SJSA1 (cell line): ENCODE data around the gene DSCAM. TPM values are rescaled to one million over a fixed set of nuclear protein-coding genes. Genes with fewer than 3 reads are reported as not detected.

Experiments
- DNase-seq, 2 experiments: peaks; one replicate each; pipeline ENCODE4 v3.0.0-alpha.2; 2015 to 2020; ENCODE audit warnings: low spot score in 2 of 2, low read depth in 1 of 2
- H3K27ac ChIP-seq: fragments of 250-450 bp; sonication (Bioruptor Pico); 2 replicates; pipeline ENCODE4 v1.5.1; 2020; ENCODE audit warnings: mild to moderate bottlenecking, moderate library complexity
- H3K27me3 ChIP-seq: fragments of 250-450 bp; sonication (Bioruptor Pico); replicated peaks from 2 replicates; pipeline ENCODE4 v1.5.1; 2020; ENCODE audit warnings: mild to moderate bottlenecking, moderate library complexity
- H3K36me3 ChIP-seq: fragments of 250-450 bp; sonication (Bioruptor Pico); 2 replicates; pipeline ENCODE4 v1.5.1; 2020; ENCODE audit warnings: mild to moderate bottlenecking
- H3K4me1 ChIP-seq: fragments of 250-450 bp; sonication (Bioruptor Pico); replicated peaks from 2 replicates; pipeline ENCODE4 v1.6.1; 2021; ENCODE audit warnings: mild to moderate bottlenecking
- H3K4me3 ChIP-seq: fragments of 250-450 bp; sonication (Bioruptor Pico); 2 replicates; pipeline ENCODE4 v1.5.1; 2020; ENCODE audit warnings: mild to moderate bottlenecking
- H3K9me3 ChIP-seq: fragments of 250-450 bp; sonication (Bioruptor Pico); replicated peaks from 2 replicates; pipeline ENCODE4 v1.5.1; 2020; ENCODE audit warnings: mild to moderate bottlenecking
- total RNA-seq: library from RNA; depleted of rRNA; stranded (reverse); fragments of >200 nt; shearing (Covaris generic); gene quantifications from 2 replicates; pipeline ENCODE4 v1.2.3, GENCODE V29; 2014

DSCAM gene
- total RNA-seq, 1 experiment from 2014 or later: not detected

DNA sequence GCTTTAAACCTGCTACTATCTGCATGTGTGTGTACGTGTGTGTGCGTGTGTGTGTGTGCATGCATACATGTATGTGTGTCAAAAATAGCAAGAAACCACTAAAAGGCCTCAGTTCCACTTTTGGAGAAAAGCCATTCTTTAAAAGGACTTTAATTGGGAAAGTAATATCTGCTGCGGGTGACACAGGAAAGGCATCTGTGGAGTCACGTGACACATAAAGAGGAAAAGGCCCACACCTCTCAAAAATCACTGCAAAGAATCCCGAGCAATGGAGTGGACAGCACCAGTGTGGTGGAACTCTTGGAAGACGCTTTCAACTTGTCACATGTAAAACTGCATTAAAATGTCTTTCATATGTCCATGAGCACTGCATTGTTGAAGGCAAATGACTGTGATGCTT is 63.6 kb downstream of the DSCAM start:
- DNase-seq: no peak
- H3K9me3 ChIP-seq: no peaks in the 10 kb centered on the region
- no peaks in the 10 kb centered on the region for H3K36me3 ChIP-seq
- H3K4me1 ChIP-seq: no peaks in the 10 kb centered on the region
- H3K27me3 ChIP-seq: no peaks in the 10 kb centered on the region
- H3K27ac ChIP-seq: no peak overlapping the region
- no peak overlapping the region for H3K4me3 ChIP-seq

GRCh38 chr21:40770435-40771055 is 76.4 kb downstream of the DSCAM start:
- no peak overlapping the region for H3K27ac ChIP-seq
- peaks cover 5% of the 10 kb centered on the region; the same call in 1 of the 2 replicates for H3K9me3 ChIP-seq
- no peak for DNase-seq
- H3K36me3 ChIP-seq: no peaks in the 10 kb centered on the region
- no peaks in the 10 kb centered on the region for H3K4me1 ChIP-seq
- H3K27me3 ChIP-seq: no peaks in the 10 kb centered on the region
- no peak overlapping the region for H3K4me3 ChIP-seq

GRCh38 chr21:40769231-40769630 is 77.7 kb downstream of the DSCAM start:
- H3K36me3 ChIP-seq: no peaks in the 10 kb centered on the region
- no peaks in the 10 kb centered on the region for H3K27me3 ChIP-seq
- H3K27ac ChIP-seq: no peak overlapping the region
- no peak for DNase-seq
- H3K4me3 ChIP-seq: no peak overlapping the region
- no peaks in the 10 kb centered on the region for H3K4me1 ChIP-seq
- H3K9me3 ChIP-seq: peaks cover 5% of the 10 kb centered on the region; the same call in 1 of the 2 replicates

- no peak for DNase-seq
- no peaks in the 10 kb centered on the region for H3K36me3 ChIP-seq
- H3K4me1 ChIP-seq: no peaks in the 10 kb centered on the region
- H3K27me3 ChIP-seq: no peaks in the 10 kb centered on the region
- no peak overlapping the region for H3K4me3 ChIP-seq
- H3K27ac ChIP-seq: no peak overlapping the region
- peaks cover 5% of the 10 kb centered on the region; the same call in 1 of the 2 replicates for H3K9me3 ChIP-seq
Observed at GRCh38 chr21:40768056-40768455, 78.9 kb downstream of the DSCAM start.

- DNase-seq: no peak
- Histone ChIP-seq H3K9me3 (peaks cover 5% of the 10 kb centered on the region; the same call in 1 of the 2 replicates), H3K27ac (no peak overlapping the region), H3K4me1 (no peaks in the 10 kb centered on the region), H3K27me3 (no peaks in the 10 kb centered on the region), H3K36me3 (no peaks in the 10 kb centered on the region), H3K4me3 (no peak overlapping the region)
Observed at GRCh38 chr21:40766381-40766780, 80.6 kb downstream of the DSCAM start.

DNA sequence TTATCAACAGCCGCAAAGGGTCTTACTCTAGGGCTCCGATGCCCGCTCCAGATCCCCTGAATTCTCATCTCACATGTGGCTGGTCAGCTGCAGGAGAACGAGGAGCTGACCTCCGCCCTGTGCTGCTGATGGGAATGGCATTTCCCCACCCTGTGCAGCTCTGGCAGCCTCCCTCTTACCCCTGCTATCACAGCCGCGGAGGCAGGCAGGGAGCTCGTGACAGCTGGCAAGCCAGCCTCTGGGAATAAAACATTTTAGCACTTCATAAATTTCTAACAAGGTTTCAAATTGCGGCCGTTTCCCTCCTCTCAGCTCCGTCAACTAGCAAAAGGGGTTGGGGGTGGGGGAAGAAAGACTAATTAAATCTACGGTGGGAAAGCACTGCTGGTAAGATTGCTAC is 81.1 kb downstream of the DSCAM start:
- Histone ChIP-seq H3K9me3 (peaks cover 5% of the 10 kb centered on the region; the same call in 1 of the 2 replicates), H3K27me3 (no peaks in the 10 kb centered on the region), H3K4me1 (no peaks in the 10 kb centered on the region), H3K4me3 (no peak overlapping the region), H3K36me3 (no peaks in the 10 kb centered on the region), H3K27ac (no peak overlapping the region)
- no peak for DNase-seq

DNA sequence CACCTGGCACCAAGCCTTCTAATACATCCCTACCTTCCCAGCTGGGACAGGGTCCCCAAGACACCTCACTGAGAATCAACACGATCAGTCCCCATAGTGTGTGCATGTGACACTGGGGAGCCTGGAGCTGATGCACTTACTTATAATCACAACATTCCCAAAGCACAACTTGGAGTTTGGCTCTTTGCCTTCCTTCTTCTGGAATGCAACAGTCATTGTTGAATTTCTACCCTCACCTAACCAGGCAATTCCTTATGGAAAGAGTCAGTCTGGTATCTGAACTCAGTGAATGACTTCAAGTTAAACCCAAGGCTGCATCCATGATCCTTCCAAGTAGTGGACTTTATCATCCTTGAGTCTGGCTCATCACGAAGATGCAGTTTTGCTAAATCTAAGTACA is 86.1 kb downstream of the DSCAM start:
- no peak for DNase-seq
- H3K4me1 ChIP-seq: no peaks in the 10 kb centered on the region
- no peaks in the 10 kb centered on the region for H3K36me3 ChIP-seq
- H3K27me3 ChIP-seq: no peaks in the 10 kb centered on the region
- H3K4me3 ChIP-seq: no peak overlapping the region
- 0 out of 2 replicates have a peak, but pooled peaks cover 2% of the 10 kb centered on the region for H3K9me3 ChIP-seq
- no peak overlapping the region for H3K27ac ChIP-seq

DNA sequence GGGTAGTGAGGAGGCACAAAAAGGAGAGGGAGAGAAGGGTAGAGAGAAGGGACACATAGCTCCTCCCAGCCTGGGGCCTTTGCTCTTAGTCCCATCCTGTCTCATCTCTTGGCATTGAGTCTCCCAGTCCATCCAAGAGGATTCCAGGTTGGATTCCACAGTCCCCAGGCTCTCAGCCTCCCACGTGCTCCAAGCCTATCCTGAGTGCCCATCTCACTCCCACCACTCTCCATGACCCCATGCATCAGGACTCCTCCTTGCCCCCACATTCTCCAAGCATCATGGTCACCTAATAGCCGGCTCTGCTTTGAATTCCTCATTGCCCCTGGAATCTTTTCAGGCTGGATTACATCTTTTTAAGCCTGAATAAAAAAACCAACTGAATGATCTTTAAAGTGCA is 87.9 kb downstream of the DSCAM start:
- DNase-seq: no peak
- Histone ChIP-seq H3K4me3 (no peak overlapping the region), H3K9me3 (0 out of 2 replicates have a peak, but pooled peaks cover 2% of the 10 kb centered on the region), H3K36me3 (no peaks in the 10 kb centered on the region), H3K27me3 (no peaks in the 10 kb centered on the region), H3K27ac (no peak overlapping the region), H3K4me1 (no peaks in the 10 kb centered on the region)

GRCh38 chr21:40757366-40757765 is 89.6 kb downstream of the DSCAM start:
- Histone ChIP-seq H3K27ac (no peak overlapping the region), H3K4me1 (no peaks in the 10 kb centered on the region), H3K9me3 (0 out of 2 replicates have a peak, but pooled peaks cover 2% of the 10 kb centered on the region), H3K36me3 (no peaks in the 10 kb centered on the region), H3K4me3 (no peak overlapping the region), H3K27me3 (no peaks in the 10 kb centered on the region)
- no peak for DNase-seq

- no peaks in the 10 kb centered on the region for H3K36me3 ChIP-seq
- no peak overlapping the region for H3K27ac ChIP-seq
- H3K4me1 ChIP-seq: no peaks in the 10 kb centered on the region
- H3K9me3 ChIP-seq: 0 out of 2 replicates have a peak, but pooled peaks cover under 1% of the 10 kb centered on the region
- no peaks in the 10 kb centered on the region for H3K27me3 ChIP-seq
- no peak for DNase-seq
- no peak overlapping the region for H3K4me3 ChIP-seq
Observed at GRCh38 chr21:40754466-40754865, 92.5 kb downstream of the DSCAM start.

GRCh38 chr21:40753756-40754155 is 93.2 kb downstream of the DSCAM start:
- Histone ChIP-seq H3K27ac (no peak overlapping the region), H3K9me3 (no peaks in the 10 kb centered on the region), H3K27me3 (no peaks in the 10 kb centered on the region), H3K4me1 (no peaks in the 10 kb centered on the region), H3K36me3 (no peaks in the 10 kb centered on the region), H3K4me3 (no peak overlapping the region)
- no peak for DNase-seq

DNA sequence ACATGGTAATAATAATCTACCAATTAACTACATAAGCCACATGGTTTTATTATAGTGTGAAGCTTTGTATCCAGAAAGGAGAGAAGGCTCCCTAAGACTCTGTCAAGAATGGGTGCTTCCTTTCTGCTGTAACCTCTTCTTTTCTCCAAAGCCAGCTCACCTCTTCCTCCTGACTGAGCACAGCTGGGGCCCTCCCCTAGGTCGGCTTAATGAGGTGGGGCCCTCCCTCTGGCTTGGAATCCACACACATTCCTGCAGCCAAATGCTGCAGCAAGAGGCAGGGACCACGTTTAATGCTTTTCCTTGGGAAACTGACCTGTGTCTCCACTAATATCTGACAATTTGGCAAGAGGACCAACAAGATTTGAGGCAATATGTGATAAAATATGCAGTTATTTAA is 94.8 kb downstream of the DSCAM start:
- no peak for DNase-seq
- H3K4me1 ChIP-seq: no peaks in the 10 kb centered on the region
- no peak overlapping the region for H3K27ac ChIP-seq
- H3K4me3 ChIP-seq: no peak overlapping the region
- H3K9me3 ChIP-seq: no peaks in the 10 kb centered on the region
- no peaks in the 10 kb centered on the region for H3K27me3 ChIP-seq
- no peaks in the 10 kb centered on the region for H3K36me3 ChIP-seq

DNA sequence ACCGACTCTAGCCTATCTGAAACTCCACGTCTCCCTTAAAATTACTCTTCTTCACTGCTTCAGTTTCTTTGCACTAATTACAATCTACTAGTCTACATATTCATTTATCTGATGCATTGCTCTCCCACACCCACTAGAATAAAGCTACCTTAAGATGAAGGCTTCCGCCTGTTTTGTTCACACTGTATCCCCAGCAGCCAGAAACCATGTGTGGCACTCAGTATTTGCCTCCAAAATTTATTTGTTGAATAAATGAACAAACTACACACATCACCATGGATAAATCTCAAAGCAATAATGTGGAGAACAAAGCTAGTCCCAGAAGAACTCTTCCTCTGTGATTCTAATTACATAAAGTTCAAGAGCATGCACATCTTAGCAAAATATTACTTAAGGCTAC is 95.7 kb downstream of the DSCAM start:
- Histone ChIP-seq H3K4me3 (no peak overlapping the region), H3K9me3 (no peaks in the 10 kb centered on the region)

DNA sequence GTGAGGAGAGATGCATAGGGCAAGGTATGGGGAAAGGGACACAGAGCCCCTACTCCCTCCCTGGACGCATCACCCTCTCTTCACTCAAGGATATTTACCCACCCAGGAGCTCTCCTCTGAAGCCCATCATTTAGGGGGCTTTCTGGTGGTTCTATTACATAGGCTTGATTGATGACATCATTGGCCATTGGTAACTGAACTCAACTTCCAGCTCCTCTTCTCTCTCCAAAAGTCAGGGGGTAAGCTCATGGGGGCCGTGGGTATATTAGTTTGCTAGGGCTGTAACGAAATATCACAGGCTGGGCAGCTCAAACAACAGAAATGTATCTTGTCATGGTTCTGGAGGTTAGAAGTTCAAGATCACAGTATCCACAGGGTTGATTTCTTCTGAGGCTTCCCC is 110.8 kb downstream of the DSCAM start:
- Histone ChIP-seq H3K4me3 (no peak overlapping the region), H3K27me3 (no peaks in the 10 kb centered on the region), H3K9me3 (peaks cover 3% of the 10 kb centered on the region; the same call in 1 of the 2 replicates), H3K4me1 (no peaks in the 10 kb centered on the region), H3K27ac (no peak overlapping the region), H3K36me3 (no peaks in the 10 kb centered on the region)
- no peak for DNase-seq

More for the DNA sequence above, 95.7 kb downstream of the DSCAM start:
- DNase-seq: no peak
- no peaks in the 10 kb centered on the region for H3K4me1 ChIP-seq
- H3K27me3 ChIP-seq: no peaks in the 10 kb centered on the region
- H3K36me3 ChIP-seq: no peaks in the 10 kb centered on the region
- no peak overlapping the region for H3K27ac ChIP-seq

- H3K27ac ChIP-seq: no peak overlapping the region
- no peaks in the 10 kb centered on the region for H3K36me3 ChIP-seq
- H3K27me3 ChIP-seq: no peaks in the 10 kb centered on the region
- H3K4me1 ChIP-seq: no peaks in the 10 kb centered on the region
- H3K9me3 ChIP-seq: peaks cover 6% of the 10 kb centered on the region; the same call in 1 of the 2 replicates
- no peak for DNase-seq
- H3K4me3 ChIP-seq: no peak overlapping the region
Observed at GRCh38 chr21:40733024-40733397, 113.9 kb downstream of the DSCAM start.
